ENCODE data around the gene SCAF1. TPM values are rescaled to one million over a fixed set of nuclear protein-coding genes. Genes with fewer than 3 reads are reported as not detected.
A peak's percentile ranks its signal among the peaks of the same experiment; 100 is the strongest.

SCAF1 gene
- total RNA-seq, 1 experiment from 2014 or later, result 103 TPM

GRCh38 chr19:49640113-49640898 is 1.7 kb upstream of the SCAF1 start, which contains the start of gene RRAS:
Gene RRAS (minus strand): TSS chr19:49640143. CDS start chr19:49640098, 45 bp downstream.
- H3K9me3 Mint-ChIP-seq, result no peaks in the 10 kb centered on the region
- TF ChIP-seq ZNF317 (CRISPR knock-in tag; IDR thresholded peaks at IDR 0.05; ENCODE audit: borderline replicate concordance, low read depth), result no peak
- peak; percentile 59 for TF ChIP-seq SP1 (CRISPR knock-in tag; conservative IDR thresholded peaks at IDR 0.05)
- TF ChIP-seq GABPB1 (CRISPR knock-in tag; IDR thresholded peaks at IDR 0.05), result peak; percentile 53; the same call in 1 of the 2 replicates
- TF ChIP-seq E2F5 (CRISPR knock-in tag; IDR thresholded peaks at IDR 0.05), result 0 out of 2 replicates have a peak, but pooled peaks have one; percentile 16
- TF ChIP-seq ATF3 (CRISPR knock-in tag; conservative IDR thresholded peaks at IDR 0.05), result 0 out of 2 replicates have a peak, but pooled peaks have one; percentile 50
- TF ChIP-seq FOXK1 (CRISPR knock-in tag; IDR thresholded peaks at IDR 0.05), result 0 out of 2 replicates have a peak, but pooled peaks have one; percentile 9
- TF ChIP-seq MAX (CRISPR knock-in tag; IDR thresholded peaks at IDR 0.05), result peak; percentile 71; the same call in 1 of the 2 replicates
- TF ChIP-seq ZNF138 (CRISPR knock-in tag; conservative IDR thresholded peaks at IDR 0.05), result no peak
- TF ChIP-seq JUN (CRISPR knock-in tag; IDR thresholded peaks at IDR 0.05), result peak; percentile 70; the same call in 1 of the 2 replicates
- TF ChIP-seq OVOL2 (CRISPR knock-in tag; IDR thresholded peaks at IDR 0.05; ENCODE audit: borderline replicate concordance), result no peak
- TF ChIP-seq STAT6 (CRISPR knock-in tag; conservative IDR thresholded peaks at IDR 0.05; ENCODE audit: low read depth), result no peak
- no peak for TF ChIP-seq ZNF396 (CRISPR knock-in tag; IDR thresholded peaks at IDR 0.05; ENCODE audit: borderline replicate concordance)
- 0 out of 2 replicates have a peak, but pooled peaks have one; percentile 42 for TF ChIP-seq ARID4B (CRISPR knock-in tag; IDR thresholded peaks at IDR 0.05; ENCODE audit: borderline replicate concordance)
- peak; percentile 66; the same call in 1 of the 2 replicates for TF ChIP-seq TEAD1 (CRISPR knock-in tag; IDR thresholded peaks at IDR 0.05)
- no peak for TF ChIP-seq NR1H2 (CRISPR knock-in tag; IDR thresholded peaks at IDR 0.05)
- TF ChIP-seq CREM (CRISPR knock-in tag; IDR thresholded peaks at IDR 0.05), result peak; percentile 23; the same call in 1 of the 2 replicates
- TF ChIP-seq IRF2 (CRISPR knock-in tag; IDR thresholded peaks at IDR 0.05; ENCODE audit: borderline replicate concordance, low read depth), result no peak
- no peak for TF ChIP-seq JAZF1 (CRISPR knock-in tag; IDR thresholded peaks at IDR 0.05)
- TF ChIP-seq ESRRA (CRISPR knock-in tag; IDR thresholded peaks at IDR 0.05; ENCODE audit: borderline replicate concordance), result no peak
- 0 out of 2 replicates have a peak, but pooled peaks have one; percentile 30 for TF ChIP-seq SMAD4 (CRISPR knock-in tag; IDR thresholded peaks at IDR 0.05)
- H3K4me1 Mint-ChIP-seq, result peaks cover 62% of the 10 kb centered on the region
- H3K36me3 Mint-ChIP-seq, result no peaks in the 10 kb centered on the region; the same call in 1 of the 2 replicates
- DNase-seq (ENCODE audit: low spot score) (peak; percentile 100), ATAC-seq (peak; percentile 76)
- ChIA-PET CTCF (interaction anchor here (0.6 to 4.7 kb wide), 23 partner anchors 9 to 229 kb away, joined by 3 to 108 read pairs (median 4); partner anchors contain the start of genes CPT1C, FUZ, PRMT1 and RCN3), POLR2A (interaction anchor here (0.5 to 2.1 kb wide), 25 partner anchors 9 to 212 kb away, joined by 3 to 30 read pairs (median 4); partner anchors contain the start of genes ADM5, AP2A1, CPT1C and FUZ)
- H3K27ac Mint-ChIP-seq, result peak within 1 kb of the TSS; percentile 99
- H3K27me3 Mint-ChIP-seq (ENCODE audit: low read depth), result peaks cover 32% of the 10 kb centered on the region
- H3K4me3 Mint-ChIP-seq, result peak within 1 kb of the TSS; percentile 99
